ENCODE results near the gene DOC2A.
"Not testable (repeated sequence)": the region's sequence is repeated elsewhere in the genome, so short reads cannot be mapped to it uniquely, and the experiment has no call there.

Gene DOC2A

DNA sequence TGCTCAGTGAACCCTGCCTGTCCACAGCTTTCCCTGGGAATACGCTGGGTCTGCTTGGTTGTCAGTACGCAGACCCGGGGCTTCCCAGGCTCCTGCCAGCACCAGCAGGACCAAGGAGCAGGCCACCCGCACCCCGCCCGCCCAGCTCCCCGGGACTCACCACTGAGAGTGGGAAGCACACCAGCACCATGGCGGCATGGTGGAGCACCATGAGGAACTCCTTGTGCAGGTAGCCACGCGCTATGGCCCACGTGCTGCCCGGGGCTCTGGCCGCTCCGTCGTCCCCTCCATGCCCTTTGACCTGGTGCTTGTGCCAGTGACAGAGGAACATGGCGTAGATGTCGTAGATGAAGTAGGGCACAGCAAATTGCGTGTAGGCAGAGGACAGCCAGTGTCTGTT is 15.6 kb upstream of the DOC2A start:
- DNase-seq: no peak

DNA sequence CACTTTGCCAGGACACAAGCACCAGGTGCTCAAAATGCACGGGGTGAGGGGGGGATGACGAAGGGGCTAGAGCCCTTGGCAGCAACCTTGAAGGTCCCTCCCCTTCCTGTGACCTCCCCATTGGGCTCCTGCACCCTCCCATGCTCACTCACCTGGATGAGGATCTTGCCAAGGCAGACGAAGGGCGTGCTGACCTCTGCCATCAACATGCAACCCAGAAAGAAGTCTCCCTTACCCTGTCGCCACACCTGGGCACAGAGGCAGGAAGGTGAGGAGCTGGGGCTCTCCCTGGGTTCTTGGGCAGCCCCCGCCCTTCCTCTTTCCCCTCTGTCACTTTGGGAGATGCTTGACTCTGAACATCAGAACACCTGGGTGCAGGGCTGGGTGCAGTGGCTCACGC is 14.7 kb upstream of the DOC2A start:
- DNase-seq: no peak

DNA sequence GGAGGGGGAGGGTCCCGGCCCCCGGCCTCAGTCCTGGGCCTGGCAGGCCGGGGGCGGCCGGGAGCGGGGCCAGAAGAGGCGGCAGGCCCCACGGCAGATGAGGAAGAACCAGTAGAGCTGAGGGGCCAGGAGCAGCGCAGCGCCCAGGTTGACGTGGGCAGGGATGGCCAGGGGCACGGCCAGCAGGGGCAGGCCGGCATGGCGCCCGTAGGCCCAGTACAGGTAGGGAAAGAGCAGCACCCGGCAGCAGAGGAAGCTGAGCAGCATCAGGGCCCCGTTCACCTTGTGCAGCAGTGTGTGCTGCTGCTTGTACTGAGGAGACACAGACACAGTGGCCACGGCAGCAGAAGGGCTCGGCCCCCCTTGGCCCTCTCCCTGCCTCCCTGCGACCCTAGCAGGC is 14.3 kb upstream of the DOC2A start:
- no peak for DNase-seq

DNA sequence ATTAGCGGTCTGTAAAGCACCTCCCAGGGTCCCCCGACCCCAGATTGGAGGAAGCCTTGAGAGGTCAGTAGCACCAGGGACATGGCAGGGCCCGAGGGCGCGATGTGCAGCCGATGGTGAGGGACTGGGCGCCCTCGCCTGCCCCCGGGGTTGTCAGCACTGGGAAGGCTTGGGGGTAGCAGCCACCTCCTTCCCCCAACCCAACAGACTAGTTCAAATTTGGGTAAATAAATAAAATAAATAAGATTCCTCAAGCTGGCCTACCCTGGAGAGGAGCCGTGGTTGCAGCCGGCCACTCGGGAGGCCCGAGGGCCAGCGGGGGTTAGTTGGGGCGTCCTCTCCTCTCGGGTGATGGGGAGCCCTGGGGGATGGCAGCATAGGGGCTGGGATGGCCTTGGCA is 13.6 kb upstream of the DOC2A start:
- DNase-seq: no peak

DNA sequence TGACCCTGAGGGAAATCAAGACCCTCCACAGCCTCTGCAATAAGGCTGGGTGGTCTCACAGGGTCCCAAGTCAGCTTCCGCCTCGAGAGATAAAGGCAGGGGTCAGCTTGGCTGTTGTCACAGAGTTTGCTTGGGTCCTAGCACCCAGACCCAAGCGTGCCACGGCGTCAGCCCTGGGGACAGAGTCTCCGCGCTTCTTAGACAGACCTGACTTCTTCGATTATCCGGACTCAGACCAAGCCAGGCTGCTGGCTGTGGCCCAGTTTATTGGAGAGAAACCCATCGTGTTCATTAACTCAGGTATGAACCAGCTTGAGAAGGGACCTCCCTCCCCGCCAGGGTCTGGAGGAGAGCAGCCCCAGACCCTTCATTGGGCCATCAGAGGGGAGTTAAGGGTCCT is 12.8 kb upstream of the DOC2A start:
- no peak for DNase-seq

DNA sequence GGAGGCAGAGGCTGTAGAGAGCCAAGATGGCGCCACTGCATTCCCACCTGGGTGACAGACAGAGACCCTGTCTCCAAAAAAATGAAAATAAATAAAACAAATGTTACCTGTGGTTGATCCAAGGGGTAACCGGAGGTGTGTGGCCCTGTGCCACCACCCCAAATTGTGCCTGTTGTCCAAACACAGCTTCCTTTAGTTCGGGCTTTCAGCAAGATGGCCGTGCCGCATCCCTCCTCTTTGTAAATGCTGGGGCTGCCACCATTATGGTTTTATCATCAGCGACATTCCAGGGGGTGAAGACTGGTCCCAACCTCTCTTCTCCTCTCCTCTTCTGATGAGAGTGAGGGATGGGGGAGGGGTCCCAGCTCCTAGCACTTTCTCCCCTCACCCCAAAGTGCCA is 12.1 kb upstream of the DOC2A start, which contains the start of gene C16orf92:
C16orf92 (plus strand) TSS at position 312 of the 400 bp plus-strand sequence. CDS start 143 bp downstream, outside the sequence.
- DNase-seq: no peak

DNA sequence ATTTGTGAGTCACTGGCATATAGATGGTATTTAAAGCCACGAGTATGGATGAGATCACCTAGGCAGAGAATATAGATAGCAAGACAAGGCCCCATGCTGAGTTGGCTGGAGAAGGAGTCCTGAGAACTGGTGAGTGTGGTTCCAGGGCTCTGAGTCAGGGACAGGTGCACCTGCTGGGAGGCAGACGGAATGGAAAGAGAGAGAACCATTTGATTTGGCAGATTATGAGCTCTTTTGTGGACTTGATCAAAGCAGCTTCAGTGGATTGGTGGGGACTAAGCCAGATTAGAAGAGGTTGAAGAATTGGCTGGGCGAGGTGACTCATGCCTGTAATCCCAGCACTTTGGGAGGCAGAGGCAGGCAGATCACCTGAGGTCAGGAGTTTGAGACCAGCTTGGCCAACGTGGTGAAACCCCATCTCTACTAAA is 7.9 kb upstream of the DOC2A start:
- no peak for DNase-seq

DNA sequence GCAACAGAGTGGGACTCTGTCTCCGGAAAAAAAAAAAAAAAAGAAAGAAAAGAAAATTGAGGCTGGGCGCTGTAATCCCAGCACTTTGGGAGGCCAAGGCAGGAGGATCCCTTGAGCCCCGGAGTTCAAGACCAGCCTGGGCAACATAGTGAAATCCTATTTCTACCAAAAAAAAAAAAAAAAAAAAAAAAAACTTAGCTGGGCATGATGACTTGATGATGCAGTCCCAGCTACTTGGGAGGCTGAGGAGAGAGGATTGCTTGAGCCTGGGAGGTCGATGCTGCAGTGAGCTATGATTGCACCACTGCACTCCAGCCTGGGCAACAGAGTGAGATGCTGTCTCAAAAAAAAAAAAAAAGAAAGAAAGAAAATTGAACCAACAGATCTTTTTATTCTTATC is 7.1 kb upstream of the DOC2A start:
- not testable (repeated sequence) for DNase-seq

DNA sequence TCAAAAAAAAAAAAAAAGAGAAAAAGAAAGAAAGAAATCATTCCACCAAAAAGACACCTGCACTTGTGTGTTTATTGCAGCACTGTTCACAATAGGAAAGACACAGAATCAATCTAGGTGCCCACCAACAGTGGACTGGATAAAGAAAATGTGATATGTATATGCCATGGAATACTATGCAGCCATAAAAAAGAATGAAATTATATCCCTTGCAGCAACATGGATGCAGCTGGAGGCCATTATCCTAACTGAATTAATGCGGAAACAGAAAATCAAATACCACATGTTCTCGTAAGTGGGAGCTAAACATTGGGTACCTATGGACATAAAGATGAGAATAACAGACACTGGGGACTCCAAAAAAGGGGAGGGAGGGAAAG is 6.4 kb upstream of the DOC2A start:
- DNase-seq: no peak

DNA sequence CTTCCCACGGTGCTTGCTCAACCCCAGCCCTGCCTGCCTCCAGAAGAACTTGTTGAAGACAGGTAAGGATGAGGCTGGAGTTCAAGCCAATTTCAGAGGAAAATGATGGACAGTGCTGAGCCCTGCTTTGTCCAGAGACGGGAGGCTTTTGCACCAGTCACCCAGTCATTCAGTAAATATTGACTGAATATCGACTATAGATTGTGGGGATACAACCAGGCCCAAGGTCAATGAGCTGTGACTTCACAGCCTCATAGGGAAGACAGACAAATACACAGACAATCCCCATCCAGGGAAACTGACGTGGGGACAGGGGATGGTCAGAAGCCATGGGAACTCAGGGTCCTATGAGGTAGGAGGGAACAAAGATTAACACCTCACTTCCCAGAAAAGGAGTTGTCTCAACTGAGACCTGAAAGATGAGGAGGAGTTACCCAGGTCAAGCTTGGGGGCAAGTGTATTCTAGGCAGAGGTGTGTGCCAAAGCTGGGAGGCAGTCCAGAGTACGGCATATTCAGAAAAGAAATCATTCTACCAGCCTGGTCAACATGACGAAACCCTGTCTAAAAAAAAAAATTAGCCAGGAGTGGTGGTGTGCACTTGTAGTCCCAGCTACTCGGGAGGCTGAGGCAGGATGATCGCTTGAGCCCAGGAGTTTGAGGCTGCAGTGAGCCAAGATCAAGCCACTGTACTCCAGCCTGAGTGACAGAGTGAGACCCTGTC is 5.9 kb upstream of the DOC2A start:
- DNase-seq: no peak

DNA sequence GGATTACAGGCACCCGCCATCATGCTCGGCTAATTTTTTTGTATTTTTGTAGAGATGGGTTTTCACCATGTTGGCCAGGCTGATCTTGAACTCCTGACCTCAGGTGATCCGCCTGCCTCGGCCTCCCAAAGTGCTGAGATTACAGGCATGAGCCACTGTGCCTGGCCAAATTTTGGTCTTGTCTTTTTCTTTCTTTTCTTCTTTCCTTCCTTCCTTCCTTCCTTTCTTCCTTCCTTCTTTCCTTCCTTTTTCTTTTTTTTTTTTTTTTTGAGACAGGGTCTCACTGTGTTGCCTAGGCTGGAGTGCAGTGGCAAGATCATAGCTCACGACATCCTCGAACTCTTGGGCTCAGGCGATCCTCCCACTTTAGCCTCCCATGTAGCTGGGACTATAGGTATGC is 4.6 kb upstream of the DOC2A start:
- DNase-seq: not testable (repeated sequence)

DNA sequence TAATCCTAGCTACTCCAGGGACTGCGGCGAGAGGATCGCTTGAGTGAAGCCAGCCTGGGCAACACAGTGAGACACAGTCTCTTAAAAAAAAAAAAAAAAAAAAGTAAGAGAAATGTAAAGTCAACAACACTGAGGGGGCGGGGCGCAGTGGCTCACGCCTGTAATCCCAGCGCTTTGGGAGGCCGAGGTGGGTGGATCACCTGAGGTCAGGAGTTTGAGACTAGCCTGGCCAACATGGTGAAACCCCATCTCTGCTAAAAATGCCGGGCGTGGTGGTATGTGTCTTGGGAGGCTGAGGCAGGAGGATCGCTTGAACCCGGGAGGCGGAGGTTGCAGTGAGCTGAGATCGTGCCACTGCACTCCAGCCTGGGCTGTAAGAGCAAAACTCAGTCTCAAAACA is 1.8 kb upstream of the DOC2A start:
- DNase-seq: not testable (repeated sequence)

DNA sequence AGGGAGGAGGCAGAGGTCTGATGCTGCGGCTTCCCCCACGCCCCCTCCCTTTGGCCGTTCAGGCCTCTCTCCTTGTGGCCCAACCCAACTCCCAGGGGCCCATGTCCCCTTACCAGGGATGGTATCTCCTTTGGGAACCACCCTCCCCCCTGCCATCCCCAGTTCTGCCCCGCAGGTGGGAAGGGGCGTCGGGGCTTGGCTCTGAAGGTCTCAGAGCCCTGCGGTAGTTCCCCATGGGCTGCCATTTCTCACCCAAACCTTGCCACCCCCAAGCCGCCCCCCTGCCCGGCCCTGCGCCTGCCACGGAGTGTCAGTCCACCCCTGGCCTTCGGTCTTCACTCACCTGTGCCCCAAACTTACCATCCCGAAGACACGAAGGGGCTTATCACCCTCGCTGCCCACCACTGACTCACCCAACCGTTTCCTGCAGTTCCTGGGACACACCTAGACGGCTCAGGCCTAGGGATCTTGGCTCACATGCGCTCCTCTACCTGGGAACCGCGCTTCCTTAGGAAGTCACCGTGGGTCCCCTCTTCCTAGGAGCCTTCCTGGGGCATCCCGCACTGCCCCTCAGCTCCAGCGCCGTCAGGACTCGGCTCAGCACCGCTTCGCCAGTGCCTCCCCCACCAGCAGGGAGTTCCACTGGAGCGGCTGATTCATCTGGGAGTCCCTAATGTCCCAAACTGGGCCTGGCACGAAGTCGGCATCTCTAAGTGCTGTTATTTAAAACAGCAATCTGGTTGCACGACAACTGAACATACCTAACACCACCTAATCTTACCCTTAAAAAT is 1.1 kb upstream of the DOC2A start:
- no peak for DNase-seq

DNA sequence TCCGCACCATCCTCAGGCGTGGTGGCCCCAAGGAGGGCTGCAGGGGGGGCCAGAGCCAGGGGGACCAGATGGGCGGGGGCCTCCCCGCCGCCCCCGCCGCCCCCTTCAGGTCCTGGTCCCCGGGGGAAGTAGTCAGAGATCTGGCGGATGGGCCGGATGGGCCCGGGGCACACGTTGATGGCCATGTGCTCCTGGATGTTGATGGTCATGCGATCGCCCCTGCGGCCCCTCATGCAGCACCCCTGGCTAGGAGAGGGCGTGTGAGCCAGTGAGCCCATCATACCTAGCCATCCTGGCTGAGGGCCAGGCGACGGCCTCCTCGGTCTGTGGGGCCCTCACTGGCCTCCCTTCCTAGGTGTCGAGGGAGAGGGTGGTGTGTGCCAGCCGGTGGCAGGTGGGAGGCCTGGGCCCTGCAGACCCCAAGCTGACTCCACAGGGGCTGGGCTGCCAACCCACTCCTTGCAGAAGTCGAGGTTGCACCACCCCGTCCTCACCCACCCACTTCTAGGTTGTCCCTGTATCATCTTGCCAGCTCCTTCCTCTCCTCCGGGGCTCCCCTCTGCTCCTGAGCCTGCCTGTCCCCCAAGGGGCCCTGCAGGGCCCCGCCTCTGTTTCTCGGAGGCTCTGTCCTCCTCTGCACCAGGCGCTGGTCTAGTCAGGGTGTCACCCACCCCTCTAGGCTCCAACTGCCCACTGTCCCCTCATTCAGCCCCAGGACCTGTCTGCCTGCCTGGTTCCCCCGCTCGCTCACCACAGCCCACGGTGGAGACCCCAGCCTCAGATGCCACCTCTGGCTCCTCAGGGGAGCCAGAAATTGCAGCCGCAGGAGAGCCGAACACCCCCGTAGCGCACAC is 610 bp downstream of the DOC2A start:
- no peak for DNase-seq

DNA sequence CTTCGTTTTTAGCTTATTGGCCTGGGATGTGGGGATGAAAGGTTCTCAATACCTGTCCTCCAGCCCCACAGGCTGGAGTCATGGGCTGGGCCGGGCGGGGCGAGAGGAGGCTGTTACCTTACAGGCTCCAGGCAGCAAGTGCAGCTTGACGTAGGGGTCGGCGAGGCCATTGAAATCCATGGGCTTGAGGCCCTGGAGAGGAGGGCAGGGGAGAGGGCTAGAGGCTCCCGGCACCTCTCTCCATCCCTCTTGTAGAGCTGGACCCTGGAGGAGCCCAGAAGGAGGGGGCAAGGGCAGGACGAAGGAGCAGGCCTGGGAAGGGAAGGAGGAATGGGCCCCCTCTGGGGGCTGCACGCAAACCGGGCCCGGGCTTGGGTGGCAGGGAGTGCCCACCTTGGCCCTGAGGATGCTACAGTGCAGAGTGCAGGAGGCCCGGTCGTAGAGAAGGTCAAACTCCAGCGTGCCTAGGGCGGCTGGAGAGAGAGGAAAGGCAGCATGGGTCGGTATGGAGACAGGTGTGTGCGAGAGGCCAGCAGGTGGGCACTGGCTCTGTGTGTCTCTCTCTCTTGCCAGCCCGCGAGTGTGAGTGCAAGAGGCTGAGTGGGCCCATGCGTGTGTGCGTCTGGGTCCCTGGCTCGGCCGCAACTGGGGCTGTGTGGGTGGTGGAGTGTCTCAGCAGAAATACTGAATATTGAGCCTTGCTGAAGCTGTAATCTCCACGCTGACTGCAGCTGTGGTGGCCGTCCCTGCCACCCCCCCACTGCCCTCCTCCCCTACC is 1.6 kb downstream of the DOC2A start:
- DNase-seq: no peak

DNA sequence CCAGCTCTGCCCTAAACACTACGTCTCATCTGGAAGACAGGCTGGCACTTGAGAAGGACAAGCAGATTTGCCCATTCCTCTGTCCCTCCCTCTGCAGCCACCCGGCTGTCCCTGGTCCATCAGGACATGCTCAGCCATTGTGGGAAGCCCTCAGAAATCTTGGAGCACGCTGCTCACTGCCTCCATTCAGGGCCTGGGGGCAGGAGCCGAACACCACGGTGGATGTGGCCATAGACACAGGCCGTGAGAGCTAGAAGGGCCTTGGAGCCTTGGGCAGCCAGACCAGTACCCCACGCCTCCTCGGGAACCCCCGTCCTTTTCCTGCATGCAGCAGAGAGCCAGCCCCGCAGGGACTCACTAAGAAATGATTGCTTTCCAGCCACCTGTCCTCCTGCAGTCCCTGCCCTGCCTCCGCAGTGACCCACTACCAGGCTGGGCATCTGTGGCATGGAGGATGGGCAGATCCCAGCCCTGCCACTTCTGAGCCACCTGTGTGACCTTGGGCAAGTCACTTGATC is 3.4 kb downstream of the DOC2A start:
- DNase-seq: no peak

DNA sequence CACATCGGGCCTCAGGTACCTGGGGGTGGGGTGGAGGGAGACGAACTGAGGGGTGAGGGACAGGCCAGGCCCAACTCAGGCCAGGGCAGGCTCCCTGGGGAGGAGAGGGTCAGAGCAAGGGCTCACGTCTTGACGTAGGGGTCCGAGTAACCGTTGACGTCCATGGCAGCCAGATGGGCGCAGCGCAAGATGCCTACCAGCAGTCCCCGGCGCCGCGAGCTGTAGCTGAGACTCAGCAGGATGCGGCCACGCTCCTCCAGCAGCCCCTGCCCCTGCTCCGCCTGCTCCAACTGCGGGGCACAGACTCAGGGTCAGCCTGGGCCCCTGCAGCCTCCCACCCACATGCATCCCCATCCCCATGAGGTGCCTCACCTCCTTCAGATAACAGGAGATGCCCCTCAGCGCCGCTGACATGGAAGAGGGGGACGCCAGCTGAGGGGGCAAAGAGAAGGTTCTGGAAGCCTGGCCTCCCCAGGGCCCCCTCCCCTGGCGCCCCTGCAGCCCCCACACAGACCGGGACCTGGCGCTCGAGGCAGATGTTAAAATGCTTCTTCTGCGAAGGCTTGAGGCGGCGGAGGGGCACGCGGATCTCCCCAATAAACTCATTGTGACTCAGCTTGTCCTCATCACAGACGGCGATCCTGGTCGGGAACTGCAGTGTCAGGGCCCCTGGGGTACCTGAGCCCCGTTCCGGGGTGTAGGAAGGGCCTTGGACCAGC is 4.0 kb downstream of the DOC2A start:
- no peak for DNase-seq

DNA sequence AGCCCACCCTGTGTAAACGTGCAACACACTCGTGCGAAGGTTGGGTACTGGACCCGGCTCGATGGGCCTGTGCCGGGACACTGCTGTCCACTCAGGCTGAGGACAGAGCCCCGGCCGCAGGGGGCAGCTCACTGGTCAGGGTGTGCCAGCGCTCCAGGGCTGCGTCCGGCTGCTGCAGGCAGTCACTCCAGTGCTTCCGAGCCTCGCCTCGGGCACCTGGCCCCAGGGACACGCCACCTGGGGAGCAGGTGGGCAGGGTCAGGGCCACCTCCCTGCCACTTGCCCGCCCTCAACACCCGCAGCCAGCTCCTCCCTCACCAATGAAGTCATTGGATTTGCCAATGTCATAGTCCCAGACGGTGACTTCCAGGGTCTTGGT is 4.7 kb downstream of the DOC2A start:
- no peak for DNase-seq

DNA sequence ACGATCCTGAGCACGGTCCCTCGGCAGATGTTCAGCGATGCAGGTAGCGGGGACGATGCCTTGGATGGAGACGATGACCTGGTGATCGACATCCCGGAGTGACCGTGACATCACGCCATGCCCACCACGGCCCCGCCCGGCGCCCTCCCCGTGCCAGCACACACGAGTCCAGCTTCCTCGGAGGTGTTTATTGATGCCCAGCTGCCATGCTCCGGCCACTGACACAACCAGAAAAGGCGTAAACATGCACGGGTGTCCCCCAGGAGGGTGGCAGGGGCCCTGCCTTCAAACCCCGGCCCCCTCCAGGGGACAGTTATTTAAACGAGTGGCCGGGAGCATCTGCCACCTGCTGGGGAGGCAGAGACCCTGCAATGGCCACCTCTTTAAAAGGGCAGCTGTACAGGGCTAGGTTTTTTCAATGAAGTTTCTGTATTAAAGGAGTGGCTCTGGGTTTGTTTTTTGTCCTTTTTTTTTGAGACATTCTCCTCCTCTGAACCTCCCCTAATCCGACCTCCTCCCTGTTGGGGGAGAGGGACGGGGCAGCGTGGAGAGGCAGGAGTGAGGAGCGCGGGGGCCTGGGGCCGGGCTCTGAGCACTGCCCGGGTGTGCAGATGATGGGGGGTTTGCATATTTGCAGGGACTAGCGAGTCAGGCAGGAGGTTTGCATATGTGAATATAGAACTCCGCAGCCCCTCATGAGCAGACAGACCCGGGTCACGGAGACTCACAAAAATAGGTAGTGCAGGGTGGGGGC is 5.3 kb downstream of the DOC2A start:
- DNase-seq: no peak

DNA sequence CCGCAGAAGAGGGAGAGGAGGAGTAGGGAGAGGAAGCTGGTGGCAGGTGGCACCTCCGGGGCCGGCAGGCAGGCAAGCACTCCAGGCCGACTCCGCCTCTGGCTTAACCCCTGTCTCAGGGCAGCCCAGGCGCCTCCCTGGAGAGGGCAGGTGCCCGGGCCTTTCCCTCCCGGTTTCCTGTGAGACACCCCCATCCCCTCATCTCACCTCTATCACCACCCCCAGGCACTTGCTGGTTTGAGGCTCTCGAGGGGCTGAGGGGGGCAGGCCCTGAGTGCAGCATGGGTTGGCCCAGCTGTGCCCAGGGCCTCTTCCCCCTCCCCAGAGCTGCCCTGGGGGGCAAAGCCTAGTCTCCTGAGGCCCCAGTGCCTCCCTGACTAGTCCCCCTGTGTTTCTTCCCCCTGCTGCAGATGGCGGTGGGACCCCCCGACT is 6.0 kb downstream of the DOC2A start:
- no peak for DNase-seq

DNA sequence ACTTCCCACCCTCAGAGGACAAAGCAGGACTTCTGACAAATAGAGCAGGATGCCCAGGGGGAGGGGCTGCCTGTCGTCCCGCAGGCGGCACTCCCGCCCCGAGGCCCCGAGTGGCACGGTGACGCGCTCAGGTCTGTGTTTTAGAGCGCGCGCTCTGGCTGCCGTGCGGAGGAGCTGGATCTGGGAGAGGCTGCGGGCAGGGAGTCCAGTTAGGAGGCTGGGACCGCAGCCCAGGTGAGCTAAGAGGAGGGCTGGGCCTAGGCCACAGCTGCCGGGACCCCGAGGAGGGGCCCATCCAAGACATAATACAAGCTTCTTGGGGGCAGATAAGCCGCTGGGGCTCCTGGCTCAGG is 6.4 kb downstream of the DOC2A start:
- DNase-seq: no peak
